Lower lobe of right lung (tissue), 2 donors: ENCODE measurements around the gene PA2G4. TPM values are rescaled to one million over a fixed set of nuclear protein-coding genes. Genes with fewer than 3 reads are reported as not detected.

Source experiments
- ATAC-seq, 2 donors: fragments of 200-7000 bp; cut with Tn5 transposase; one replicate each; pipeline ENCODE4 v1.9.1; 2020 to 2022; ENCODE audit warnings: mild to moderate bottlenecking in 2 of 2, moderate library complexity in 2 of 2
- DNase-seq: peaks from one replicate; pipeline ENCODE4 v3.0.0-alpha.2; 2020
- H3K27ac ChIP-seq: fragments of 200-600 bp; one replicate; pipeline ENCODE4 v1.8.0; 2022
- H3K27me3 ChIP-seq: fragments of 200-600 bp; one replicate; pipeline ENCODE4 v1.8.0; 2022; ENCODE audit warnings: low read depth
- H3K36me3 ChIP-seq: fragments of 200-600 bp; one replicate; pipeline ENCODE4 v1.8.0; 2022; ENCODE audit warnings: mild to moderate bottlenecking
- H3K4me1 ChIP-seq: fragments of 200-600 bp; one replicate; pipeline ENCODE4 v1.8.0; 2022
- H3K4me3 ChIP-seq: fragments of 200-600 bp; one replicate; pipeline ENCODE4 v1.8.0; 2022; ENCODE audit warnings: mild to moderate bottlenecking
- H3K9me3 ChIP-seq: fragments of 200-600 bp; one replicate; pipeline ENCODE4 v1.8.0; 2022
- CTCF ChIP-seq: fragments of 200-600 bp; IDR thresholded peaks from one replicate; pipeline ENCODE4 v1.8.0; 2022; ENCODE audit warnings: antibody characterized with exemption, mild to moderate bottlenecking
- intact Hi-C: fragments of 100-400 bp; cut with DNase I; formaldehyde crosslinking; loops from one replicate; pipeline ENCODE4 v1.11.0; 2022
- total RNA-seq: library from RNA; stranded (reverse); fragmentation: NEBNext Ultra II Directional; extraction: Animal tissue kit (Norgen Biotek cat#: 25700); gene quantifications from one replicate; pipeline ENCODE4 v1.2.1, GENCODE V29; 2021
- donor health status: DM: no; HTN: yes; CAD: no; lungs with severe emphysema.

The PA2G4 gene
- total RNA-seq, 1 donor from 2014 or later: 69.4 TPM

GRCh38 chr12:56078427-56078826, 25.9 kb upstream of the PA2G4 start:
- Histone ChIP-seq H3K4me3 (no peak overlapping the region), H3K36me3 (no peaks in the 10 kb centered on the region), H3K27me3 (peaks cover 16% of the 10 kb centered on the region), H3K27ac (peak overlapping the region; percentile 88), H3K9me3 (no peaks in the 10 kb centered on the region), H3K4me1 (peaks cover 17% of the 10 kb centered on the region)
- intact Hi-C loops: no loop called here
- no peak for DNase-seq
- no peak for ATAC-seq
- TF ChIP-seq CTCF: no peak

- intact Hi-C loops: no loop called here
- ATAC-seq (peak; percentile 90 to 93), DNase-seq (peak; percentile 95)
- TF ChIP-seq CTCF: peak; percentile 80
- Histone ChIP-seq H3K9me3 (no peaks in the 10 kb centered on the region), H3K36me3 (no peaks in the 10 kb centered on the region), H3K27me3 (peaks cover 16% of the 10 kb centered on the region), H3K4me1 (peaks cover 17% of the 10 kb centered on the region), H3K27ac (peak overlapping the region; percentile 88), H3K4me3 (peak overlapping the region; percentile 72)
Measured at GRCh38 chr12:56078931-56079722, 25.2 kb upstream of the PA2G4 start.

- DNase-seq: peak; percentile 90
- intact Hi-C loops: no loop called here
- no peaks in the 10 kb centered on the region for H3K9me3 ChIP-seq
- ATAC-seq: peak; percentile 95
- H3K27ac ChIP-seq: peak within 1 kb of the TSS; percentile 88
- peaks cover 17% of the 10 kb centered on the region for H3K4me1 ChIP-seq
- H3K27me3 ChIP-seq: peaks cover 16% of the 10 kb centered on the region
- peaks cover 2% of the 10 kb centered on the region for H3K36me3 ChIP-seq
- no peak for TF ChIP-seq CTCF
- peak within 1 kb of the TSS; percentile 72 for H3K4me3 ChIP-seq
Measured at GRCh38 chr12:56079723-56080555, 24.4 kb upstream of the PA2G4 start, which contains the start of gene ERBB3. Gene ERBB3, plus strand, starts transcription at chr12:56080165. Its CDS starts 136 bp downstream, at chr12:56080301.

- peak overlapping the region; percentile 72 for H3K4me3 ChIP-seq
- H3K4me1 ChIP-seq: peaks cover 17% of the 10 kb centered on the region
- intact Hi-C loops: no loop called here
- TF ChIP-seq CTCF: no peak
- peaks cover 16% of the 10 kb centered on the region for H3K27me3 ChIP-seq
- peaks cover 7% of the 10 kb centered on the region for H3K36me3 ChIP-seq
- ATAC-seq (peak; percentile 50 to 52), DNase-seq (peak; percentile 53)
- no peaks in the 10 kb centered on the region for H3K9me3 ChIP-seq
- H3K27ac ChIP-seq: peak overlapping the region; percentile 88
Measured at GRCh38 chr12:56080556-56081138, 23.7 kb upstream of the PA2G4 start.
